SKM-1 (cell line): Measurements from ENCODE around the gene TIAM2.
A peak's percentile ranks its signal among the peaks of the same experiment; 100 is the strongest.

ENCODE experiments used
- DNase-seq: peaks from one replicate; lab custom pipeline; 2025; ENCODE audit not compliant: unreplicated experiment; lab: John Stamatoyannopoulos, UW

The TIAM2 gene

DNA sequence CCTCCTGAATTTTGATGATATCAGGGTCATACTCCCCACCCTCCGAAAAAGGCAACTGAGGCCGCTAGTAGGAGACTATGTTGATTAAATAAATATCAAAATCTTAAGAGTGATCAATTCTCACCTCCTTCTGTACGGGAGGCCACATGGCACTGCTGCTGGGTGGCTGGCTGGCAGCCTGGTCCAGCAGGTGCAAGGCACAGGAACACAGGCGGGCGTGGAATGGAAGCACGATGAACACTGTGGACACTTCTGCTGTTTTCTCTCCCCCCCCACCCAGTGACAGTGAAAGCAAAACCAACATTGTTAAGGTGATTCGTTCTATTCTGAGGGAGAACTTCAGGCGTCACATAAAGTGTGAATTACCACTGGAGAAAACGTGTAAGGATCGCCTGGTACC lies 259.0 kb downstream of the TIAM2 start:
- DNase-seq = no peak

DNA sequence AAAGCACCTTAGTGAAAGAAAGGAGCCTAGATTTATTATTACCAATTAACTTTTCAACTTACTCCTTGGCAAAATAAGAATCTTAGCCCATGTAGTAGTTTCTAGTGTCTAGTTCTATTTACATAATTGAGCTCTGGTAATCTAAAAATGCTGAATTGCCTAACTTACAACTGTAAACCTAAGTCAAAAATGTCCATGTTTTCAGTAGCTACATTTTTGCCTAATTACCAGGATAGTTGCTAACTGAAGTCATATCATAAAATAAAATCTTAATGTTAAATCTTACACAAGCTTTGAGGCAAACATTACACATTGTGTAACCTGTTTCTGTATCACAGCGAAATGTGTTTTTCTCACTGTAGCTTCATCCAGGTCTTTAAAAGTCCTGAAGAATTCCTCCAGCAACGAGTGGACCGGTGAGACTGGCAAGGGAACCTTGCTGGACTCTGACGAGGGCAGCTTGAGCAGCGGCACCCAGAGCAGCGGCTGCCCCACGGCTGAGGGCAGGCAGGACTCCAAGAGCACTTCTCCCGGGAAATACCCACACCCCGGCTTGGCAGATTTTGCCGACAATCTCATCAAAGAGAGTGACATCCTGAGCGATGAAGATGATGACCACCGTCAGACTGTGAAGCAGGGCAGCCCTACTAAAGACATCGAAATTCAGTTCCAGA lies 261.1 kb downstream of the TIAM2 start:
- DNase-seq = no peak

DNA sequence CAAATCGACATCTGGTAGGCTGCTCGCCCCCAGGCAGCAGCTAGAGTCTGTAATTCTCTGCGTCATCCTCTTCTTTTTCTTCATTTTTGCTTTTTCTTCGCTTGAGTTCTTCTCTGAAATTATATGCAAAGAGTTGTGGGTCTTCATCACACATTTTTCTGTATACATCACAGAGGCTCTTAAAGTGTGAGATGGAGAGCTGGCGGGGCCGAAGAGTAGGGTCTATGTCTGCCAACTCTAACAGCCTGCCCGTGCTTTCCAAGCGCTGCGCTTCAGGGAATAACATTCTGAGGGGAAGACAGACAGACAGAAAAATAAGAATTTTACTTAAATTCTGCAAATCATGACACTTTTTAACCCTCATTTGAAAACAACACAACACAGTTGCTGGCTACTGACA lies 262.7 kb downstream of the TIAM2 start:
- no peak for DNase-seq

DNA sequence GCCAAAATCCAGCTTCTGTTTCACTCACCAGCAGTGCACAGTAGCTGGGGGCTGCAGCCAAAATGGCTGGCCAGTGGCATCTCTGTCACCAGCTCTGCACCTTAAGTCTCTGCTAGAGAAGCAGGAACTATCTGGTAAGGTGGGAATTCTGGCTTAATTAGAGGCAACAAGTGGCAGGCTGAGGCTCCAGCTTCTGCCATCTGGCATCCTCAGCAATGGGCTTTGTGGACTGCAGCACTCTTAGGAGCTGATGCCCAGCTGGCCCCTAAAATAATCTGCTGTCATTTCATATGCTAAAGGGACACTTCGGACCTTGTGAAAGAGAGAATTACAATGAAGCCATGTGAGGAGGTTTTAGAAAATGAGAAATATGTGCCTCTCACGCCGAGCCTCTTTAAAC lies 264.1 kb downstream of the TIAM2 start:
- no peak for DNase-seq

DNA sequence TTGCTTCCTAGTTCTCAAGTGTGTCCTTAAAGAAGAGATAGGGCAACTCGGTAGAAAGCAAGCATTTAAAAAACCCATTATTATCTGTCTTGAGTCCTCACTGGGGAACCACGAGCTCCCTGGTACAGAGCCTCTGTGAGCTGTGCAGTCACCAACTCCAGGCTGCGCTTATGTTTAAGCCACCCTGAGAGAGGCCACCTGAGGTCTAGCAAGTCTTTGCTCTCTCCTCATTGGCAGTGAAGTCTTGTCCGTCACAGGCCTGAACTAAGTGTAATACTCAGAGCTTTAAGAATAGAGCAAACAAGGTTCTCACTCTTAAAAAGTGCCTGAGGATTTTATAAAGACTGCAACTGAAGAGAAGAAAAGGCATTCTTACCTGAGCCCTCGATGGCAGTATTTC lies 264.8 kb downstream of the TIAM2 start:
- DNase-seq = no peak

DNA sequence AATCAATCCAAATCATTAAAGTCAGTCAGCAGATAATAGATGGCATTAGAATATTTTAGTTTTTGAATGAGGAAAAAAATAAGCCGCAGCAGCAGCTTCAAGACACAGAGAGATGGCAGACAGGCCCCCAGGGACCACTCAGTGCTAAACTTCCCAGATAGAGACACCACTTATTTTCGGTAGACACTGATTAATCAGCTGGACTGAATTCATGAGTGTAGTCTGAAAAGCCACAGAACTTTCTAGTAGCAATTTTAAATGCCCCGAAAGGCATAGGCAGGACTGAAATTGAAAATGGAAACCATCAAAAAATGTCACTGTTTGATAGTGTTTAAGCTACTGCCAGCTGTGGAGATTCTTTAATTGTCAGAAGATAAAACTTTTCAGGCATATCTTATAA lies 265.6 kb downstream of the TIAM2 start:
- DNase-seq = no peak

DNA sequence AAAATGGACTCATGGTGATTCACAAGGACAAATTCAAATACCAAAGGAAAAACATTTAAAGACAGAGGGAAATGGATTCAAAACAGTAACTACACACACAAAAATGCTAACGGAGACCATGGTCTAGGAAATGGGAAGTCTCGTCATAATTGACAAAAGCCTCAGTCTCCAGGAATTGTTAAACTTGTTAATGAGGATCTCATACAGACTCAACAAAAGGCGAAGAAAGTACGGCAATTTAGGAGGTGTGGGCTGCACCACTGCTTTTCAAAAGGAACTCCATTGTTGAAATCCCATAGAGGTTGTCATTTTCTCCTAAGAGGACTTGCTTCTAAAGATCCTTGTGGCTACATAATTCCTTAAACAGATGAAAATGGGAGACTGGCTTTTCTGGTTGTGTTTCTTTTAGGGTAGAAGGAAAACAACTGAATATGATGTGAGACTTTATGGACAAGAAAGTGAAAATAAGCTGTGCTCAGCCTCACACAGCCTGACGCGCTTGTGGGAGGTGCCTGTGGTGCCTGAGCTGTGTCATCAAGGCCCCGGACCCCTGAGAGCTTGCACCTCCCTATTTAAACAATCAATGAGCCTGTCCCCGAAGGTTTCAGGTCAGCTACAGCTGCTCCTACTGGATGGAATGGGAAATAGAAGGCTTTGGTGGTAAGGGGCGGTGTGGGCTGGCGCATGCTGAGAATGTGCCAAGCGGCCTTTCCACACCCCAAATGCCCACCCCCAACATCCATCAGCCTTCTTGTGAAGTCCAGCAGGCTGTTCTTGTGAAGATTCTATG lies 266.2 kb downstream of the TIAM2 start:
- DNase-seq = no peak

DNA sequence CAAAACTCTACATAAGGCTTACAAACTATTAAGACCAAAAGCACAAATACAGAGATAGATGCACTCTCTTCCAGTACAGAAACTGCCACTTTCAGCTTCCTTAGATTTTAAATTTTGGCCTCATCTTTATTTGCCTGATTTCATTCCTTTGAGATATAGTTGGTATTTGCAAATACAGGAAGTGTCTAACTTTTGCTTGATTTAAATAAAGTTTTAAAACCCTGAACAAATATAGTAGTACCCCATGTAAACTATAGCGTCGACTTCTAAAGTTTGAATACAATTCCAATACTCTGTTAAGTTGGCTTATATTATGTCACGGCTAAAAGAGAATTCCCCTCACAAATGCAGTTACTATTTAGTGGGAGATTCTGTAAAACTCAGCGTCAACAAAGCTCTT lies 267.5 kb downstream of the TIAM2 start:
- no peak for DNase-seq

DNA sequence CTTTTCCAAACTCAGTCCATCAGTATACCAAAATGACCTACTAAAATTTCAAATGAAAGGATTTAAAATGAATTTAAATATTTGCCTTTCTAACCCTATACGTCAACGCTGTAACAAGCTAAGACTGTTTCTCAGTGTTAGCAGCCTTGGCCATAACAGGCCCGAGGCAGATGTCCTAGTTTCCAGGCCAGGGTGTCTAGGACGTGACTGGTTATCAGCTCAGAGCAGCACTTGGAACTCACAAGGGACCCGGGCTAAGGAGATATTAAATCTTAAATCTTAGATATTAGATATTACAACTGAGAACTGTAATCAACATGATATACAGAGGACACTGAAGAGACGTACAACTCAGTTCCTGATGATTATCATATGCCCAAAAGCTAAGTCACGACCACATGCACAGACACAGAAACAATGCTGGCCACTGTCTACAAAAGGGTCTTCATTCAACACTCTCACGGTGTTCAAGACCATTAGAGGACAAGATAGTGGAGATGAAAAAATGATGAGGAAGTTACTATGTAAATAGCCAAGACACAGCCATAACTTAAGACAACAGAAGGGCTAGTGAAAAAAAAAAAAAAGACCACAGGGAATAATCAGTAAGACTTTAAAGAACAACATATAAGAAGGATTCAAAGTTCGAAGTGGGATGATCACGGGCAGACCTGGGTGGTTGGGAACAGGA lies 268.4 kb downstream of the TIAM2 start, which contains the start of gene CLDN20:
TSS of gene CLDN20 (plus strand) at position 641 of the 691 bp plus-strand sequence. CDS start 11,707 bp downstream, outside the sequence.
- no peak for DNase-seq

DNA sequence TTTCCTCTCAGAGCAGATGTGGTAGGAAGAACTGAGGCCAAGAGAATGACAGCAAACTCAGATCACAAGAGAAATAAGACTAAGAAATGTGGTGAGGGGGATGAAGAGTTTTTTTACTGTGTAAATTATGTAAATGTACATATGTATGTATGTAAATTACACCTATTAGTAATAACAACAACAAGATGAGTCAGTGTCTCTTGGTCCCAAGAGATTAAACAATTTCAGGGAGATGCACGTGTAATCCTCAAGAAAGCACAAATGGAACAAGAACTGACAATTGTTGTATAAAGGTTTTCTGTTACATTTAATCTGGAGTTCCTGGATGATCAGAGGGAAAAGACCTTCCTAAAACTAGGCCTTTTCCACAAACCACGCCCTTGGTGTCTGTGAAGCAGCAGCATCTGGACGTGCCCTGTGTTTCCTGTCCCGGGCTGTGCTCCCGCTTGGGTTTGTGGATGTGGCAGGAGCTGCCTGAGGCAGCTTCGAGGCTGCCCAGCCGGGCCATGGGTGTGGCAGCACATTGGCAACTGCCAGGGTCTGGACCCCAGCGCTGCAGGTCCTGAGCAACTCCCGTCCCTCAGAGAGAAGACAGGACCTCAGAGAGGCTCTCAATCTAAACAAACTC lies 269.7 kb downstream of the TIAM2 start:
- DNase-seq = no peak

DNA sequence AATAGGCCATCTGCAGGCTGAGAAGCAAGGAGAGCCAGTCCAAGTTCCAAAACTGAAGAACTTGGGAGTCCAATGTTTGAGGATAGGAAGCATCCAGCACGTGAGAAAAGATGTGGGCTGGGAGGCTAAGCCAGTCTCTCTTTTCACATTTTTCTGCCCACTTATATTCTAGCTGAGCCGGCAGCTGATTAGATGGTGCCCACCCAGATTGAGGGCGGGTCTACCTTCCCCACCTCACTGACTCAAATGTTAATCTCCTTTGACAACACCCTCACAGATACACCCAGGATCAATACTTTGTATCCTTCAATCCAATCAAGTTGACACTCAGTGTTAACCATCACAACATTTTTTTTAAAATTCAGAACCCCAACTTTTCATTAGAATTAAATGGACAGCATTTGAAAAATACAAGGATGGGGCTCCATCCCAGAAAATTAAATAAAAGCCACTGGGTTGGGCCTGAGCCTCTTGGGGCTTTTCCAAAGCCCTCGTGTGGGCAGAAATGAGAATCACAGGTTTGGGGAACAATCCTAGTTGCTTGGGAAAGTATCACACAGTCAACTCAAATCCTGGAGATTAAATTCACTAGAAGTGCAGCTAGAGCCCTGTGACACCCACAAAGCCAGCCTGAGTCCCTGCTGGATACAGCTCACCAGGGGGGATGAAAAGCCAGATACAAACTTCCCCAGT lies 270.9 kb downstream of the TIAM2 start:
- no peak for DNase-seq

DNA sequence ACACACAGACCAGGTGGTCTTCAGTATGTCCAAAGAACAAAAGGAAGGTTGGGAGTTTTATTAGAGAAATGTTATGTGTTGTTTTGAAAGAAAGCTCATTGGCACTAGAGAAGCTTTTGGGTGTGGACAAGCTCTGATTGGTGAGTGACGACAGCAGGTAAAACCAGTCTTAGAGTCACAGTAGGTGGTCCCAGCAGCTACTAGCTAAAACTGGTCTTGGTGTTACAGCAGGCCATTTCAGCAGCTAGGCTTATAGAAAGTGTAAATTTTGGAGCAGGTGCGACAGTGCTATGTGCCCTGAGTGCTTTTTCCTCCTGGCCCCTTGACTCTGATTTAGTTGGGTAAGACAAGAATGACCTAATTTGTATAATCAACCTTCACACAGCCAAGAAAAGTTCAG lies 272.3 kb downstream of the TIAM2 start:
- no peak for DNase-seq

DNA sequence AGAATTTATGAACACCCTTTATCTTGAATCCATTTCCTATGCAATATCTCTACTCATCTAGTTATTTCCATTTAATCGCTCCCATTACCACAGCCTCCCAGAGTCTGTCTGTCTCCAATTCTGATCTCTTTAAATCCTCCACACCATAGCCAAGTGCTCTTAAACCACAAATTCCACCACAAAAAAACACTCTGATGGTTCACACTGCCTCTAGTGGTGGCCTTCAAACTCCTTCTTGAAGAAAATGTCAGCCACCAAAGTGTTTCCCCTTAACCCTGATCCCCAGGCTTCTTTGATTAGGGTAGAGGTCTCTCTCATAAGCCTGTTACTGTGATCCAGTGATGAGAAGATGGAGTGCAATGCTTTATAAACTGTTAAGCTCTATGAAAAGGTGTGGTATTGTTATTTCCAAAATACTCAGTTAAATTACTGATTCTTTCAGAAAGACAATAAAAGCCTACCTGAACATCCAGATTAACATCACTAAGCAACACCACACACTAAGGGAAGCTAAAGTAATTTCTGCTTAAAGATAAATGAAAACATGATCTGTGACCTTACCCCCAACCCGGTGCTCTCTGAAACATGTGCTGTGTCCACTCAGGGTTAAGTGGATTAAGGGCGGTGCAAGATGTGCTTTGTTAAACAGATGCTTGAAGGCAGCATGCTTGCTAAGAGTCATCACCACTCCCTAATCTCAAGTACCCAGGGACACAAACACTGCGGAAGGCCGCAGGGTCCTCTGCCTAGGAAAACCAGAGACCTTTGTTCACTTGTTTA lies 273.2 kb downstream of the TIAM2 start:
- DNase-seq = peak; percentile 12

DNA sequence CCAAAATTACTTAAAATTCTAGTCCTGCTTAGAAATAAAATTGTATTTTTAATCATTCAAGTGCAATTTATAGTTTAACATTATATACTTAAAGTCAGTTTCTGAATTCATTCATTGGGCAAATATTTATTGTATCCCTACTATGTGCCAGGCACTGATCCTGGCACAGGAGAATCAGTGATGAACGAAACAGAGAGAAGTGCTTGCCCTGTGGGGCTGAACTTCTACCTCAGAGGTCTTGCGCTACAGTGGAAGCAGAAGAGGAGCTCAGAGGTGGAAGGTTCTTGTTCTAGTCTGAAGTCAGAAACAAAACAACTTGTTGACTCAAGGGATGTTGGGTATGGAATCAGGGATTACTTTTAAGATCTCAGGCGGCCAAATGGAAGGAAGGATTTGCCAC lies 274.6 kb downstream of the TIAM2 start:
- no peak for DNase-seq

DNA sequence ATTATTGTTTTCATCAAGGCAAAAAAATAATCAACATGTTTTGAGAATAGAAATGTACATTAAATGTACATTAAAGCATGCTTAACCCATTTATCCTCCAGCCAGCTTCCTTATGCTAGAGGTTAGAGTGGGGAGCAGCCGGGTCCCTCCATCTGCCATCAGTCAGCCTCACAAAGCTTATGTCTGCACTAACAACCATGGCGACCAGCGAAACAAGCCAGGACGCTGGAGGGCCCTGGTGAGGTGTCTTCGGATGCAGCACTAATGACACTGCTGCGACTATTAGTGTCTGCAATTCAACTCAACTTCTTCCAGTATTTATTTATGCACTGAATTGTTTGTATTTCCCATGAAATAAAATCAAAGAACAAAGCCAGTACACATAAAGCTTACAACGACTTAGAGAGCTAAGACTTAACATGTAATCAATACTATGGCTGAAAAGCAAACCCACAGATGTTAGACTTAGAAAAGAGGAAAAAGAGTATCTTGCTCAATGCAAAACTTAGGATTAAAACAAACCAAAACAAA lies 275.5 kb downstream of the TIAM2 start:
- no peak for DNase-seq

DNA sequence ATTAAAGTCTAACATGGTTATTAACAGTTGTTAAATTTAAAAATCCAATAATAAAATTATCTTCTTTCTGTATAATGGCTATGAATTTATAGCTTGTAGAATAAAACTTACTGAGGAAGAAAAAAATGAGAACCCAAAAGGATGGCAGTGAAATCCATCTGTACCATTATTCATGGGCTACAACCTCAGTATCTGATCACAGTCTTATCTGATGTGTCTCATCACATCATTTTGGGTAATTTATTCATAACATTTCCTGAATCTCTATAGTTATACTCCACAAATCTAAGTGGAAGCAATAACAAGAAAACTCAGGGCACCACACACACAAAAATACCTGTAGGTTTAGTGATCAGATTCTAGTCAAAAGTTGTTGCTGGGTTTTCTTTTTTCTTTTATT lies 276.0 kb downstream of the TIAM2 start:
- DNase-seq = no peak

DNA sequence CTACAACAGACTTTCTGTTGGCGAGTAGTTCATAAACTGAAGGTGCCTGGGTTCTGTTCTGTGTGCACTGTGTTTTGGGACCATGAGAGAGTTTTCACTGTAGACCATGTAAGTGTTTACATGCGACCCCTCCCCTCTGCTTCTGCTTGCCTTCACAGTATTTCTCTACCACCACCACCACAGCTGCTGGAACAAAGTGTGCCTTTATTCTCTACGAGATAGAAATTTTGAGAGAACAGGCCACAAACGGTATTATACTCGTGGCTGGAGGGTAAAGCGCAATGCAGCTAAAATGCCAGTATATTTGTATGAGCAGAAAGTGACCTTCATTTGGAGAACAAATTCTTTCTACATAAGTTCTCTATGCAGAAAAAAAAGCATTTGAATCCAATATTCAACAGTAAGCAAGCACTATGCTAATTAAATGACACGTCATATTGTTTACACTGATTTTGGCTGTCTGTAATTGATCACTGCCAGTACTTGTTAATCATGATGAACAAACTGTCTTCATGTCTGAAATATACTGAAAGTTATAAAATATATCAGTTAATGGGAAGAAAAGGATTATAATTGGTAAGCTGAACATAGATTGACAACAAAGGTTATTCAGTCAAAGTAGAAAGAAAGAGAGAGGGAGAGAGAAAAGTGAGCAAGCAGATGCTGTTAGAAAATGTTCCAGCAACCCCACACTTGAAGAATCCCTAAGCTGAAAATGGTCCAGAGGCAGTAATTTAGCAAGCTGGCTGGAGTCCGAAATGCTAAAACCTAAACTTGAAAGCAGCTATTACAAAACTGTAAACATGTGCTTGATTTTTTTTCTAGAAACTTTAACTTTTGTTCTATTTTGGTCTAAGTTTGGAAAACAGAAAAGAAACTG lies 277.5 kb downstream of the TIAM2 start:
- no peak for DNase-seq

DNA sequence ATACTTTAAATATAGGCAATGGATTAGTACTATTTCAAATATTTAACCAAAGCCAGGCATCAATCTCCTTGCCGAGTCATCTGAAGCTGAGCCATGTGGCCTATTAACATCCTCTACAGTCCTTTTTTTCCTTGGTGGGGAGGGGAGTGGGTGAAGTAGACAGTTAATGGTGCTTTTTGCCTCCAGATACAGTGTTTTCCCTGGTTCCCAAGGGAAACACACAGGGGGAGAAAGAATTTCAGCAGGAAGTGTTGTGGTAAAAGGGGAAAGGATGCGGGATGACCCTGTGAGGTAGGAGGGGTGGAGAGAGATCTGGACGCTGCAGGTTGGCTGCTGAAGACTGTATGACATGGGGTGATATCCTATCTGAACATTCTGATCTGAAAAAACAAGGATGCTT lies 278.3 kb downstream of the TIAM2 start:
- DNase-seq = no peak

DNA sequence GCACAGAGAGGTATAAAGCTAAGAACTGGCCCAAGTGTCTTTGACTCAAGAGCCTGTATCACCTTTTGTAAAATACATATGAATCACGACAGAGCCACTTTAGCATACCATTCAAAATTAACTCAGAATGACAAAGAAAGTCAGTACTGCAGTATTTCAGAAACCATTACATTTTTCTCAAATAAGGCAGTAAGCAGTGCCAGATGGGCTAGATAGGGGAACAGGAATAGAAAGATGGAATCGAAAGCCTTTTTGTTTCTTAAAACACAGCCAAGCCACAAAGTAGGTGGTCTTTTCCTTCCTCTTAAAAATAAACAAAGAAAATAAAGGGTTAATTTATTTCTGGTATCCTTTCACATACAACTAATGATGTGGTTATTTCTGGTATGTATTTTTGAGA lies 279.0 kb downstream of the TIAM2 start:
- DNase-seq = no peak
